H7 (cell line): ENCODE measurements around the gene RTN4R. TPM values are rescaled to one million over a fixed set of nuclear protein-coding genes. Genes with fewer than 3 reads are reported as not detected.

Experiments
- DNase-seq: peaks from one replicate; pipeline ENCODE4 v3.0.0; 2012
- H3K27me3 ChIP-seq: 2 replicates; pipeline ENCODE4 v1.6.0; 2011; ENCODE audit warnings: mild to moderate bottlenecking, low read length; ENCODE audit not compliant: control insufficient read depth, insufficient read depth
- H3K36me3 ChIP-seq: replicated peaks from 2 replicates; pipeline ENCODE4 v1.5.1; 2011; ENCODE audit warnings: low read length; ENCODE audit not compliant: control insufficient read depth, insufficient read depth
- H3K4me3 ChIP-seq: 2 replicates; pipeline ENCODE4 v1.5.1; 2011; ENCODE audit warnings: low read depth, mild to moderate bottlenecking, control low read depth, low read length, moderate library complexity; ENCODE audit not compliant: insufficient read depth
- total RNA-seq: library from RNA; depleted of rRNA; stranded (reverse); fragments of >200 nt; shearing (Covaris generic); gene quantifications from 2 replicates; pipeline ENCODE4 v1.2.3, GENCODE V29; 2014

RTN4R gene
- total RNA-seq, 1 experiment from 2014 or later = 30.4 TPM

DNA sequence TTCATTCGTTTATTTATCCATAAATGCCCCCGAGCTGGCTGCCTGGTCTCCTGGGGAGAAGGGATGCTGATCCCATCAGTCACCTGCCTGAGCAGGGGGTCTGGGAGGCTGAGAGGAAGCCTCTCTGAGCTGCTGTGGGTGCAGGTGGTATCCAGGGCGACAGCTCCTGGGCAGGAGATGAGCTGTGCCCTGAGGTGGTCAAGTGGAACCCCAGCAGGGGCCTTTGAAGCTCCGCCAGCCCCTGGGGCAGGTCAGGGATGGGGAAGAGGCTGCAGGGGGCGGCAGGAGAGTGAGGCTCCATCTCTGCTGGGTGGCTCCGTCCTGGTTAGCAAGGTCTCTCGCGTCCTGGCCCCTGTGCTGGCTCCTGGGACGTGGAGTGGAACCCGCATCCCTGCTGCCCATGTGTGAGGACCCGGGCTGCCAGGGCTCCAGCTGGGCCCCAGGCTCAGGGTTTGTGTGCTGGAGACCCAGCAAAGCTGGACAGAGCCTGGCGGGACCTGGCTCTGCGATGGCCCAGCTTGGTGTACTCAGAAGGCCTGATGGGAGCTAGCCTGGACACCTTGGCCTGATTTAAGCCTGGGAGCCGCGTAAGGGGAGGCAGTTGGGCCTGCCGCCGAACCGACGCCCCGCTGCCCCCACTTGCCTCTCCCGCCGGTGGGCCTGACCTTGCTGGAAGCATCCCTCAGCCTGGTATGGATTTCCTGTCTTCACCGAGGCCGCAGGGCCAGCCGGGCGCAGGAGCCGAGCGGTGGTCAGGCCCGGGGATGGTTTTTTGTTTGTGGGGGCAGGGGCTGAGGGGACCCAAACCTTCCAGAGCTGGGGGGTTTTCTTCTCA, 44.5 kb downstream of the RTN4R start:
- Histone ChIP-seq H3K36me3 (no peaks in the 10 kb centered on the region), H3K27me3 (no peaks in the 10 kb centered on the region), H3K4me3 (no peak overlapping the region)
- peak; percentile 66 for DNase-seq

- H3K4me3 ChIP-seq = no peak overlapping the region
- no peaks in the 10 kb centered on the region for H3K36me3 ChIP-seq
- no peaks in the 10 kb centered on the region for H3K27me3 ChIP-seq
- peak; percentile 64 for DNase-seq
These were observed 45.2 kb downstream of the RTN4R start for GRCh38 chr22:20222764-20223420.

DNA sequence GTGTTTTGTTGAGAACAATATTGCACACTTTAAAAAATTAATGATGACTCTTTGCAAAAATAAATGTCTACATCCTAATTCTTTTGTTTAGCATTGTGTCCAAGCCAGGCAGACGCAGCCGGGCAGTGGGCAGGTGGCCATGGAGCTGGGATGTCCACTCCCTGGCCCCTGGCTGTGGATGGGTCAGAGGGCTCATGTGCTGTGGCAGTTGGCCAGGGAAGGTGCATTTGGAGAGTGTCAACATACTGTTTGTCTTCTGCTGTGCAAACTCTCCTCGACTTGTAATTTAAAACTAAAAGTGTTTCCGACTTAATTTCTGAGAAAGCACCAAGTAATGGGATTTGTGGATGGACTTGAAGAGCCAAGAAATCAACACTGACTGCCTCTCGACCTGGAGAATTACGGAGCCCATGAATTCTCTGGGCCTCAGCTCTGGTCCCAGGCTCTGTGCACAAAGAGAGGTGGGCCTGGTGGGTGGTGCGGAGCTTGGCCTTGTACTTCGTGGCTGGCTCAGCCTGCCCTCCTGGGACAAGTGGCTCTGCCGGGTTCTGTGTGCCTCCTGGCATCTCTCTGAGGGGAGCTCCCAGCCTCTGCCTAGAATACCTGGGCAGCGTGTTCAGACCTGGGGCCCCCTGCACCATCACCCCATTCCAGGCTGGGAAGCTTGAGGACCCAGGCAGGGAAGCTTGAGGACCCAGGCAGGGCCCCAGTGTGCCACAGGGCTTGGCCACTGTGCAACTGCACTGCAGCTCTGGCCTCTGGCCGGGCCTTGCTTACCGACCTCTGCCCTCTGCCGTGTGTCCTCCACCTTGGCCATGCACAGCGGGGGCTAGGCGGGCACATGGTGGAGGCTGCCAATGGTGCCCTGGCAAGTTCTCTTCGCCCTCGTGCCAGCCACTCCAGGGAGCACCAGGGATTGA, 46.4 kb downstream of the RTN4R start:
- H3K36me3 ChIP-seq = no peaks in the 10 kb centered on the region
- no peak overlapping the region for H3K4me3 ChIP-seq
- H3K27me3 ChIP-seq = no peaks in the 10 kb centered on the region
- DNase-seq = no peak

DNA sequence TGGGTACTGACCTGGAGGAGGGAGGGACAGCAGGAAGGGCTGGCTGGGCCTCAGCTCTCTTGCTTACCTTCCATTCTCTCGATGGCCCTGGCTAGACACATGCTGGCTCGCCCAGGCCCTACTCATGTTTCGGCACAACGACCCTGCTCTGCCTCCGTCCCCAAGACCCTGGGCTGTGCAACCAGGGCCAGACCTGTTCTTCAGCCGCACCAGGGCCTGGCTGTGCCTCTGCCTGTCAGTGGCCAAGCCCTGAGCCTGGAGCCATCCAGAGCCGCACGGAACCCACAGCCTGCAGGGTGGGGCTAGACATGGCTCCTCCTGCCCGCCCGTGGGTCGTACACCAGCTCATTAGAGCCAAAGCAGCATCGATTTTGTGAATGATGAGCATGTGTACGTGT, 47.5 kb downstream of the RTN4R start:
- H3K36me3 ChIP-seq = no peaks in the 10 kb centered on the region
- H3K4me3 ChIP-seq = no peak overlapping the region
- no peak for DNase-seq
- H3K27me3 ChIP-seq = no peaks in the 10 kb centered on the region

- Histone ChIP-seq H3K36me3 (no peaks in the 10 kb centered on the region), H3K27me3 (no peaks in the 10 kb centered on the region), H3K4me3 (no peak overlapping the region)
- DNase-seq = no peak
These were observed 48.2 kb downstream of the RTN4R start for GRCh38 chr22:20219667-20220628.

GRCh38 chr22:20218987-20219386, 49.1 kb downstream of the RTN4R start:
- no peak overlapping the region for H3K4me3 ChIP-seq
- H3K27me3 ChIP-seq = no peaks in the 10 kb centered on the region
- H3K36me3 ChIP-seq = no peaks in the 10 kb centered on the region
- no peak for DNase-seq

DNA sequence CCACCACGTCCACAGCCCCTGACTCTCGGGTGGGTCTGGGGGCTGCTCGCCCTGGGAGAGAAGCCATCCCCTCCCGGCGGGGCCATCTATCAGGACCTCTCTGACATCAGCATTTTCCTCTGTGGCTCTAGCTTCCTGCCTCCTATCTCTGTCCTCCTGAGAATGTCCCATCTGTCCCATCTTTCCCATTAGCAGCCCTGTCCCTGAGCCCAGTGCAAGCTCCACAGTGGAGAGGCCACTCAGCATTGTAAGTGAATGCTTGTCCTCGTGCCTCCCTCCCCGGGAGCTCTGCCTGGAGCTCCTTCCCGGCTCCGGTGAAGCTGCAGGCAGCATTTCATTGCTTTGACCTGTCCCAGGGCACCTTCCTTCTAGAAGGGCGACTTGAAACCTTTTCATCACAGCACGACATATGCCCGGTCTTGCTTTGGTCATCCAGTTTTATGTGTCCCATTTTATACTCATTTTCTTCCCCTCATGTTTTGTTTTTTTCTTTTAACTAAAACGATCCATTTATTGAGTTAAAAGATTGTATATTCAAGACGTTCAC, 49.7 kb downstream of the RTN4R start:
- Histone ChIP-seq H3K27me3 (no peaks in the 10 kb centered on the region), H3K36me3 (no peaks in the 10 kb centered on the region), H3K4me3 (no peak overlapping the region)
- no peak for DNase-seq

- no peaks in the 10 kb centered on the region for H3K36me3 ChIP-seq
- H3K4me3 ChIP-seq = no peak overlapping the region
- no peaks in the 10 kb centered on the region for H3K27me3 ChIP-seq
- no peak for DNase-seq
These were observed 50.6 kb downstream of the RTN4R start for GRCh38 chr22:20217563-20217962.

- no peaks in the 10 kb centered on the region for H3K36me3 ChIP-seq
- no peak for DNase-seq
These were observed 51.1 kb downstream of the RTN4R start for GRCh38 chr22:20216863-20217499.

GRCh38 chr22:20215742-20216141, 52.4 kb downstream of the RTN4R start:
- no peaks in the 10 kb centered on the region for H3K27me3 ChIP-seq
- H3K36me3 ChIP-seq = no peaks in the 10 kb centered on the region
- peak; percentile 70 for DNase-seq
- H3K4me3 ChIP-seq = no peak overlapping the region

More at GRCh38 chr22:20216863-20217499, 51.1 kb downstream of the RTN4R start:
- H3K27me3 ChIP-seq = no peaks in the 10 kb centered on the region
- no peak overlapping the region for H3K4me3 ChIP-seq

DNA sequence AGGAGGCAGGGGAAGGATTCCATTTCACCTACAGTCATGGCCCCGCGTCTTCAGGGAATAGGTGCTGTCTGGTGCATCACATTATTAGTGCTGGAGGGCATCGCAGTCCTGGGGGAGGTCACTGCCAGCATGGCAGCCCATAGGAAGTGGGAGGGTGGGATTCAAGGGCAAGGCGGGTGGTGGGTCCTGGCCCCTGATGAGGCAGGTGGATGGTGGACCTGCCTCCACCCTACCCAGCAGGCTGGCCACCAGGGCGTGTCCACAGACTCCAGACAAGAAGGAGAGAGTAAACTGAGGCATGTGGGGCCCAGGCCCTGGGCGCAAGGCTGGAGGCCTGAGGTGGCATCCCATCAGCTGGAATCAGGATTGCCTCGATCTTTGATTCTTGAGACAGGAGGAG, 53.3 kb downstream of the RTN4R start:
- no peak for DNase-seq
- H3K36me3 ChIP-seq = no peaks in the 10 kb centered on the region
- no peak overlapping the region for H3K4me3 ChIP-seq
- H3K27me3 ChIP-seq = no peaks in the 10 kb centered on the region

DNA sequence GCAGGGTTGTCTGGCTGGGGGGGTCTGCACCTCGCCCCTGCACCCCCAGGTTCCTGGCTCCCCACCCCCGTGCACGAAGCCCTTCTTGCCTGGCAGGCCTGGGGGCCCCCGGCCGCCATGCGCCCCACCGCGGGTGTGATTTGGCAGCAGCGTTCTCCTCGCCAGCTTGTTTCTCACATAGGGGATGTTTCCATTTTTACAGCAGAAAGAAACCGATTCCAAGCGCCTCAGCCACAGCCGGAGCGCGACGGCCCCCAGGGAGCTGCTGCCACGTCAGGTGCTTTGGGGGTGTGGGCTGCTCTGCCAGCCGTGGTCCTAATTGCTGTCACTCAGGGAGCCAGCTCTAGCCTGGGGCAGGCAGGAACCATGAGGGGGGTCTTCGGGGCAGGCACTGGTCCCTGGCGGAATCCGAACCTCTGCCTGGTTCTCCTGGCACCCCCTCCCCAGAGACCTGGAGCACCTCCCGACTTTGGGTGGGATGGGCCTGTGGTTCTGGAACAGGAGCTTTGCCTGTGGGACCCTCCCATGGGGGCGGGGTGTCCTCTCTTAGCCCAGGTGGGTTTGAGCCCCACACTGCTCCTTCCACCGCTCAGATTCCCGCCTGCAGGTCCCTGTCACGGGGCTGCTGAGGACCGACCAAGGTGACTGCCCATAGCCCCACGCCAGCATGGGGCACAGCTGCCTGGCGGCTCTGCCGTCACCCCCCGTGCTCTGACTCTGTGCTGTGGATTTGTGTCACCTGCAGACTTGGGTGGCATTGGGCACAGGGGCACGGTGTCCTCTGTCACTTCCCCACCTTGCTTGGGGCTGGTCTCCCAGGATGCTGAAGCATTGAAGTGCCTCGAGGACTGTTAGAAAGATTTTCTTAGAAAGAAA, 54.0 kb downstream of the RTN4R start:
- H3K4me3 ChIP-seq = no peak overlapping the region

More for the DNA sequence above, 54.0 kb downstream of the RTN4R start:
- DNase-seq = peak; percentile 64
- no peaks in the 10 kb centered on the region for H3K36me3 ChIP-seq
- no peaks in the 10 kb centered on the region for H3K27me3 ChIP-seq
